Activated CD8-positive, alpha-beta memory T cell treated with anti-CD3 and anti-CD28 coated beads for 4 hours (primary cell): Measurements from ENCODE around the gene CRTC3.
"Not testable (repeated sequence)": the region's sequence is repeated elsewhere in the genome, so short reads cannot be mapped to it uniquely, and the experiment has no call there.

Experiments used
- DNase-seq, 2 donors: peaks; one replicate each; pipeline ENCODE4 v3.0.0-alpha.2; 2020; ENCODE audit warnings: low read depth in 2 of 2

CRTC3 gene

DNA sequence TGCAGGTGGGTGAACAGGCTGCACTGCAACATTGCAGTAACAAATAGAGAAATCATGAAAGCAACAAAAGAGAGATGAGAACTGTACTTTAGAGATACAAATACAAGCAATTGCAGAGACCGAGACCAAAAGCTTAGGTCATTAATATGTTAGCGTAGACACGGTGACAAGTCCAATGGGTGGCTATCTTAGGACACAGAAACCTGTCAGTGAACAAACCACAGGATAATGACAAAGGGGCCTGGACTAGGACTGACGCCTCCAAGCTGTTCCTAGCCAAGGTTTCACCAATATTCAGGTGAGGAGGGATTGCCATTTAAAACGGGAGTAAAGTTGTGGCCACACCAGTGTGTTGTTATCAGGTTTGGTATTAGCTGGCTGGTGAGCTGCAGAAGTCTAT is 145.7 kb downstream of the CRTC3 start:
- no peak for DNase-seq

DNA sequence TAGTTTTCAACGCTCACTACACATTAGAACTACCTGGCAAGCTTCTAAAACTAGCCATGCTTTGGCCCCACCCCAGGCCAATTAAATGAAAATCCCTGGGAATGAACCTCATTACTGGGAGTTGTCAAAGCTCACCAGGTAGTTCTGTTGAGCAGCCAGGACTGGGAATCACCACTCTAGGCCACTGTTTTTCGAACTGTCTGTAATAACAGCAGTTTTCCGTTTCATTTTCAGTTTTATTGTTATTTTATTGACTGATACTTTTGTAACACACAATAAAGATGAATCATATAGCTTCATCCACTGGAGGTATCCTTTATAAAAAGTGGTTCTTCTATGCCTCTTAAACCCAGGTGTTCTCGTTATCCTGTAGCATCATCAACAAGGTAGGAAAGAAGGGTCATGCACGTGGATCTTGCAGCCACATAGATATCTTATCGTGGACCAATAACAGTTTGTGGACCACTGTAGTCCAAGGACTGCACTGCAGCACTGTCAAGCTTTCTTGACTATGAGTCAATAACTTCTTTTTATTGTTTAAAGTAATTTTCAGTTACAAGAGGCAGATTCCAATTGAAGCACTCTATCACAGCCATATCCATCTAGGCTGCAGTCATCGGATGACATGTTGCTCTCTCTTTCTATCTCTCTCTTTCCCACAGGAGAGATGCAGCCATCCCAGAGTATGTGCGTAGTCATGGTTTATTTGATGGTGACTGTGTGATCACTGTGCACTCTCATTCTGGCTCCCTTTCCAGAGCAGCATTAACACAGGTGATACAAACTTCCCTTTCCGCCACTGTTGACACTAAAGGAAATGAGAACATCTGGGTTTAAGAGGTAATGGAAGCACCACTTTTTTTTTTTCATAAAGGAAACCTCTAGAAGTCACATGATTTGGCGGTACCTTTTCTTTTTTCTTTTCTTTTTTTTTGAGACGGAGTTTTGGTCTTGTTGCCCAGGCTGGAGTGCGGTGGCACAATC is 148.4 kb downstream of the CRTC3 start:
- DNase-seq: no peak

DNA sequence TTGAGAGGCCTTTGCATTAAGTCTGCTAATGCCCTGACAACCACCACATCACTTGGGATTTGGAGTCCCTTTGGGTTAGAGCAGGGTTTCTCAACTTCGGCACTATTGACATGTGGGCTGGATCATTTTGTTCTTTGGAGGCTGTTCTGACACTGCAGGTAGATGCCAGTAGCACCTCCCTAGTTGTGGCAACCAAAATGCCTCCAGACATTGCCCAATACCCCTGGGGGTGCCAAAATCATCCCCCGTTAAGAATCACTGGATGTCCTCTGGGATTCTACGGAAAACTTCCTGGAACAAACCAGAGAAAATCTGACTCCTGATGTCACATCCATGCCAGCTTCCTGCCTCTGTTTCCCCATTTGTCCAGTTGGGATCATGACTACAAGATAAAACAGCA is 150.2 kb downstream of the CRTC3 start:
- no peak for DNase-seq

DNA sequence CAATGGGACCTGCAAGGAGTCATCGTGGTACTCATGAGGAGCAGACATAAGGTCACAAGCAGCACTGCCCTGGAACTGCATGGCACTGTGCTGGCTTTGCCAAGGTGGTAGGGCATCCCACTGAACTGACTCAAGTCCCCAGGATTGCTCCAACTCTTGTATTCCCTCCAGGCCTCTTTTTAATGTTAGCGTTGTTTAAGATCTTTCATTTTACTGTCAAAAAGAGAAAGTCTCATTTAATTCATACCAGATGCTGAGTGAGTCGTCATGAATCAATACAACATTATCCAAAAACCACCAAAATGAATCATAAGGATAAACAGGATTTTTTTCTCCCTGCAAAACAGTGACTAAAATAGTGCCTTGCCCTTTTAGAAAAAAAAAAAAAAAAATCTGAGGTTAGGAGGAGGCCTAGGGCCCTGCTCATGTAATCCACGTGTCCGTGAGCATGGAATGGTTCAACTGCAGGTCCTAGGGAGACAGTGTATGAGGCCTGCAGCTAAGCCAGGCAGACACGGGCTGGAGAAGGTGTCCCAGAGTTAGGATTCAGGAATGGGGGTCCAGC is 150.7 kb downstream of the CRTC3 start:
- DNase-seq: no peak

DNA sequence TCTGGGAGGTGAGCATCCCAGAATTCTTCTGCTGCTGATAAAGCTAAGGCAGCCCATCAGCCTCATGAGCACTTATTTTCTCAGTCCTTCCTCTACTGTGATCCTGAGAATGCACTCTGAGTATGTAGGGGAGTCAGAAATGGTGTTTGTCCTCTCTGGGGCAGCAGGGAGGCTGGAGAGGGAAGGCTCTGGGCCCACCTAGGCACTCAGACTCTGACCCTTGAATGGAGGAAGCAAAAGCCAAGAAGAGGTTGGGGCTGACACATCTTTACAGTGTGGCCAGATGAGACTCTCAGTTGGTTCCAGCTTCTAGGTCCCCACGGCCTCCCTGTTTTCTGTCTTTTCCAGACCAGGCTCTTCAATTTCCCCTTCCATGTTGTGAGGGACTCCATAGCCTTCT is 151.3 kb downstream of the CRTC3 start:
- DNase-seq: no peak

DNA sequence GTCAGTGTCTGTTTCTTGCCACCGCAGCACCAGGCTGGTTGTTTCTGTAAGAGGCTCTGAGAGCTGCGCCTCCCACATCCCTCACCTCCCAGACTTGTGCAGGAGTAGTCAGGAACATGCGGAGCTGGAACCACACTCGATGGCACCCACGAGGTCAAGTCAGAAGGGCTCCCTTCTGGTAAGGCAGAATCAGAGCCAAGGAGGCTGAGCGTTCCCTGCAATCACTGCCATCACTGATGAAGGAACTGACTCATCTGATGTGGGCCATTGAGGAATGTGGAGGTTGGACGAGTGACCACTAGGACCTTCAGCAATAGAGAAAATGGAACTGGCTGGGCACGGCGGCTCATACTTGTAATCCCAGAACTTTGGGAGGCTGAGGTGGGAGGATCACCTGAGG is 151.8 kb downstream of the CRTC3 start:
- DNase-seq: no peak

DNA sequence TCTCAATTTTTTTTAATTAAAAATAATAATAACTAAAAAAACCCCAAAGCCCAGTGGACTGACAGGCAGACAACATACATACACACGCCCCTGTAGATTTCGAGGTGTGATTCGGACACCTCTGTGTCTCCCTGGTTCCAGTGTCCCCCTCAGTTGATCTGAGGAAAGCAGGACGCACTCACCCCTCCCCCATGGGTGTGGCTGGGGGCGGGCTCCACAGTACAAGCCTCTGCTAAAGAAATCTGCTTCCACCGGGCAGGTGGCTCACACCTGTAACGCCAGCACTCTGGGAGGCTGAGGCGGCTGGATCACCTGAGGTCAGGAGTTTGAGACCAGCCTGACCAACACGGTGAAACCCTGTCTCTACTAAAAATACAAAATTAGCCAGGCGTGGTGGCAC is 153.6 kb downstream of the CRTC3 start:
- DNase-seq: no peak

DNA sequence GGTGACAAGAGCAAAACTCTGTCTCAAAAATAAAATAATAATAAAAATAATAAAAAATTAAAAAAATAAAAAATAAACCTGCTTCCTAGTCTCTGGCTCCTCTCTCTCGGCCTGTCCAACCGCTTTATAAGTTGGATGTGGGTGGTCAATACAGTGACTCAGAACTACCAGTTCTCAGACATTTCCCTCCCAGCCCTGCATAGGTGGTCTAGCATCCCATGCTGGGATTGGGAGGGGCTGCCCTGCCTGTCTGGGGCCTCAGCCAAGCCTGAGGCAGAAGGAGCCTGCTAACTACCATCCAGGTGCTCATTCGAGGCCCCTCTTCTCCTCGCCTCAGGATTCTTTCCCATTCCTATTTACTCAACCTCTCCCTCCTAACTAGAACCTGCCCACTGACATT is 154.2 kb downstream of the CRTC3 start:
- no peak for DNase-seq

DNA sequence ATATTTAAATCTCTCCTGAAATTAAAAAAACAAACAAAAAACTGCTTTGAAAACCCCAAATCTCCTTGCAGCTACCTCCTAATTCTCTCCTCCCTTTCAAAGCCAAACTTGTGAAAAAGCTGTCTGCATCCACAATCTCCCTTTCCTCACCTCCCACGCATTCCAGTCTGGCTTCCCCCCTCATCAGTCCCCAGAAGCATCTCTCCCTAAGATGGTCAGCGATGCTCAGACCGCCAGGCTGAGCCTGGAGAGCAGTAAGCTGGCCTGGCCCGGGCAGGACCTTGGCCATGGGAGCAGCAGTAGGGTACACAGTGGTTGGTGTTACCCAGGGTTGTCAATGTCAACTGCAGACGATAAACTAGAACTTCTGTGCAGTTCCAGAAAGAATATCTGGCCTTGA is 154.6 kb downstream of the CRTC3 start:
- no peak for DNase-seq

DNA sequence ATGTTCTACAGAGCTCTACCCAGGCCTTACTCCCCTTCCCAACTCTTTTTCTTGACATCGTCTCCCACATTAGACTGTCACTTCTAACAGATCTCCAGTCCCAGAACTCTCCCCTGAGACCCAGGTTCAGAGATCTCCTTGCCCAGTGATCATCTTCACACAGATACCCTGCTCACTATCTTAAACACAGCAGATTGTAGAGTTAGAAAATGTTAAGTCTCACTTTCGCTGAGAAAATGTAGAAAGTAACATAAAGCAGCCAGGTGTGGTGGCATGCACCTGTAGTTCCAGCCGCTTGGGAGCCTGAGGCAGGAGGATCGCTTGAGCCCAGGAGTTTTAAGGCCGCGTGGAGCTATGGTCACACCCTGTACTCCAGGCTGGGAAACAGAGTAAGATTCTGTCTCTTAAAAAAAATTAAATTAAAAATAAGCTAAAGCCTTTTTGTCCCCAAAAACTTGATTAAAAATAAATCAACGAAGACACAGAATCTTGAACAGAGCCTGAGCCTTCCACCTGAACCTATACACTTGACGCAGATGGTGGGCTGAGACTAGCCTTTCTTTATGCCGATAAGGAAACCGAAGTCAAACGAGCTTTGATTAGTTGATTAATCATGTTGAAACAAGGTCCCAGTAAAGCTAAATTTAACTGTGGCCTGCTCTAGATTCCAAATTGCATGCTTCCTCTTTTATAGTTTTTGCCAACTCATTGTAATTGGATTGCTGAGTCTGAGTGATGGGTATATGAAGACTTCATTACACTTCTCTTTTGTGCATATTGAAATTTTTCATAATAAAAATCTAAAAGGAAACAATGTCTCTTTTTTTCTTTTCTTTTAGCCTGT is 156.1 kb downstream of the CRTC3 start:
- DNase-seq: no peak

DNA sequence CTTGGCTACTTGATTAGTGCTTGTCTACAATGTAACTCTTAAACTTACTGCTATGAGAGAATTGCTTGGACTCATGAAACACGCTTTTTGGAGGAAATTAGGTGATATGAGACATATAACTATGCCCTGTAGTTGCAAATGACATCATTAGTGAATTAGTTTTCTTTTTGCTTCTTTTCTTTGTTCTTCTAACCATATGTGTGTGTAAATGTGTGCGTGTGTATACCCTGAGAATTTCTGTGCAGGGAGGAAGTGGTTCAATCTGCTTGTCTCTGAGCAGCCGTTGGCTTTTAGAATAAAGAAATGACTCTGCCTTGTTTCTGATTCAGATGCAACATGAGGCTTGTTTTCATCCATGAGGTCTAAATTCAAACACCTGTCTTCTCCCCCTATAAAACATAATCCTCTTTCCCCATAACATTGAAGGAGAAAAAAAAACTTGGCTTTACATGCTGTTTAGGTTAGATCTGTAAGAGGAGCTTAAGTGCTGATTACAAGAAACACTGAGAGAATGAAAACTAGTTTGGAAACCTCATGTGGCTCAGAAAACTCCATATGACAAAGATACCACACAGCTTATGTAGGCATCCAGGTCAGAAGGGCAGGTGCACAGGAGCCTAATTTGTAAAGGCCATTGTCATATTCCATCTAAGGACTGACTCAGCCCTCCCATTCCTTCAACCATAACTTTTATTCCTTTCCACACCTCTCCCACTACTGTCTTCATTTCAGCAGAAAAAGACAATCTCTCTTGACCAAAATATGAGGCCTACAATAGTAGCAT is 156.9 kb downstream of the CRTC3 start:
- DNase-seq: no peak

DNA sequence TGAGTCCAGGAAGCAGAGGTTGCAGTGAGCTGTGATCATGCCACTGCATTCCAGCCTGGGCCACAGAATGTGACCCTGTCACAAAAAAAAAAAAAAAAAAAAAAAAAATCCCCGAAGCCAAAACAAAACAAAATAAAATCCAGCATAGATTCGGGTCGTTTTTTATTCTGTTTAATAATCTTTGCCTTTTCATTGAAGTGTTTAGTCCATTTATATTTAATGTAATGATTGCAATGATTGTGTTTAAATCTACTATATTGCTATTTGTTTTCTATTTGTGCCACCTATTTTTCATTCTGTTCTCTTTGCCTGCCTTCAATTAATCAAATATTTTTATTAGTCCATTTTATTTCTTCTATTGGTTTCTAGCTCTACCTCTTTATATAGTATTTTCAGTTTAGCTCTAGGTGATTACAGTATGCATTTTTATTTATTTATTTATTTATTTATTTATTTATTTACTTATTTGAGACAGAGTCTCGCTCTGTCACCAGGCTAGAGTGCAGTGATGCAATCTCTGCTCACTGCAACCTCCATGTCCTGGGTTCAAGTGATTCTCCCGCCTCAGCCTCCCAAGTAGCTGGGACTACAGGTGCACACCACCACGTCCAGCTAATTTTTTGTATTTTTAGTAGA is 159.7 kb downstream of the CRTC3 start:
- not testable (repeated sequence) for DNase-seq

DNA sequence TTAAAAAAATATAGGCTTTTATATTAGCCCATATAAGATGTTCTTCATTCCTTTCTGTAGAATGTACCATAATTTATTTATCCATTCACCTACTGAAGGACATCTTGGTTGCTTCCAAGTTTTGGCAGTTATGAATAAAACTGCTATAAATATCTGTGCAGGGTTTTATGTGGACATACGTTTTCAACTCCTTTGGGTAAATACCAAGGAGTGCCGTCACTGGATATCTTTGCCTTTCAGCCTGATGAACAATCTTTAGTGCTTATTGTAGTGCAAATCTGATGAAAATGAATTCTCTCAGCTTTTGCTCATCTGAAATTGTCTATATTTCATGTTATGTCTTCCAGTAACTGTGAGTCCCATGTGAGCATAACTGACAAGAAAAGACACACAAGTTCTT is 160.9 kb downstream of the CRTC3 start:
- DNase-seq: no peak

DNA sequence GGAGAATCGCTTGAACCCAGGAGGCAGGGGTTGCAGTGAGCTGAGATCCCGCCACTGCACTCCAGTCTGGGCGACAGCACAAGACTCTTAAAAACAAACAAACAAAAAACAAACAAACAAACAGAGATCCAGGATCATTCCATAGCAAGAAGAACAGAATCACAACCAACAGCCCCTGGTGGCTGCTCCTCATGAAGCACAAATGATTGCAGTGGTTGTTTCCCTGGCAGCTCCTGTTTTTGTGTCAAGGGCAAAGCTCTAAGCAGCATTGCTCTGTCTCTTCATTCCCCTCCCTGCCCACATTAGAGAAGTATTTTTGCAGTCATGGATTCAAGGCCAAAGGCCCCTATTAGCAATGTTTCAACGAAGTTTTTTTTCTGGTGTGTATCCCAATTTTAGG is 161.6 kb downstream of the CRTC3 start:
- no peak for DNase-seq

DNA sequence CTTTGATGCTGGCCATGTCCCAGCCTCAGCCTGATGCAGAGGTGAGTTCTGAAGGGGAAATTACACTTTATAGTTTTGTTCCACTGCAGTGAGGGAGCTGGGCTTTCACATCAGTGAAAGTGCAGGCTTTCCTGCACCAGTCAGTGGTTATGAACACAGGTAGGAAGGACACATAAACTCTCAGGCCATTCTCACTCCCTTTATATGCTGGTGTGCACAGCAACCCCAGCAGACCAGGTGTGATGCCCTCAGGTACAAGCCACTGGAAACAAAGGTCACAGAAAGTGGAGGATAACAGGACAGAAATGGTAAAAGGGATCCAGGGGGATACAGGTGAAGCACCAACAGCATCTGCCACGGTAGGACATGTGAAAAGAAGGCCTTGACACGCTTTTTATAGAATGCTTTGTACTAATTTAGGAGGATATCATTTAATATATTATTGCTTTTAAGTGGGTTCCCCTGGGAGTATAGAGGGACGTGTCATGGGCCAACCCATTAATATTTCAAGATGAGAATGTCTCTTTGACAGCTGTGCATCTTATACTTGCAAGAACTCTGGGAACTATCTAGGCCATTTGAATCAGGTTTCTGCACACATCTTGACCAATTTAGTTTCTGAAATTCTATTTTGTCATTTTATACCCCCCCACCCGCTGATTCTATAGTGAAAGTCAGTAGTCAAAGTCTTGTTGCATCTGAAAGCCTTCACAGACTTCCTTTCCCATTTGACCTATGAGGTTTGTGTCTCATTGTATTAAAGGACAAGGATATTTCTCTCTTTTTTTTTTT is 162.5 kb downstream of the CRTC3 start:
- DNase-seq: no peak
